ENCODE results near the gene RPL10.

- TF ChIP-seq POLR2A (IDR thresholded peaks at IDR 0.05; ENCODE audit: low read depth, low read length) (no peak), CTCF (IDR thresholded peaks at IDR 0.05; ENCODE audit: extremely low read depth in 1 of 2, insufficient read depth in 1 of 2, low read depth in 1 of 2, low read length in 2 of 2) (no peak), MYC (IDR thresholded peaks at IDR 0.05; ENCODE audit: low read depth, low read length) (no peak), GATA2 (IDR thresholded peaks at IDR 0.05; ENCODE audit: insufficient read depth, insufficient read length, low read depth, low read length) (no peak), POLR2AphosphoS5 (IDR thresholded peaks at IDR 0.05; ENCODE audit: insufficient read depth, low read depth, low read length) (no peak), MAX (IDR thresholded peaks at IDR 0.05; ENCODE audit: insufficient read depth, insufficient read length) (no peak), EZH2 (IDR thresholded peaks at IDR 0.05; ENCODE audit: borderline replicate concordance, low read depth, low read length, severe bottlenecking) (no peak), FOS (IDR thresholded peaks at IDR 0.05; ENCODE audit: borderline replicate concordance, insufficient read depth, low read length) (no peak)
These were observed 43.4 kb downstream of the RPL10 start for GRCh38 chrX:154441564-154441963.

Measured in endothelial cell of umbilical vein (primary cell).